ENCODE measurements around the gene SLC8A2.

DNA sequence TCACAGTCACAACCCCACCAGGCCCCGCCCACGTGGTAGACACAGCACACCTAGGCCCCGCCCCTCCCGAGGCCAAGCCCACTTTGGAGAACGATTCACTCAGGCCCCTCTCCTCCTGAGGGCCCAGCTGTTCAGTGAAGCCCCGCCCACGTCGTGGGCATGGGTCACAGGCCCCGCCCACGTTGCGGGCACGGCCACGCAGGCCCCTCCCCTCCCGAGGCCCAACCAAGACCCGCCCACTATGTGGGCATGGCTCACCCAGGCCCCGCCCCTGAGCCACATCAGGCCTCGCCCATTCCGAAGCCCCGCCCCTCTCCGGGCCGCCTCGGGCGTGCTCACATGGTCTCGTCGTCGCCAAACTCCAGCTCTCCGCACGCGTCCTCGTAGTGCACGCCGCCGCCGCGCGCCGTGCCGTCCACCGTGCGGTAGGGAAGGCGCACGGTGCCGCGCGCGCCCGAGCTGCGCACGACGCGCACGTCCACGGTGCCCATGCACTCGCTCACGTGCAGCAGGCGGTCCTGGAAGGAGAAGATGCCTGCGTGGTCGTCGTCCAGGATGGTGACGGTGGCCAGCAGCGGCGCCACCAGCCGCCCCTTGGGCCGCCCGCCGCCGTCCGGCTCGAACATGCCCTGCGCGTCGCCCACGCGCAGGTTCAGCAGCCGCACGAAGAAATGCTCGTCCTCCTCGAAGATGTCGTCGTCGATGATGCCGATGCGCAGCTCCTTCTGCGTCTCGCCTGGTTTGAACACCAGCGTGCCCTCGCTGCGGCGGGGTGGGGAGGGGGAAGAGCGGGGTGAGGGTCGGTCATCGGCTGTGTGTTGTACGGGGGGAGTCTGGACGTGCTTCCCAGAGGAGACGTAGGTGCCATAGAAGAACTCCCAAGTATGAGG lies 24.0 kb downstream of the SLC8A2 start:
- TF ChIP-seq CTCF (conservative IDR thresholded peaks at IDR 0.05; ENCODE audit: low read length) (no peak), EZH2phosphoT487 (IDR thresholded peaks at IDR 0.05; ENCODE audit: borderline replicate concordance, low read depth, low read length) (no peak)

All from OCI-LY7 (cell line).